Measurements from ENCODE around the gene ZFP1.

Gene ZFP1

GRCh38 chr16:75105306-75106061 is 42.8 kb upstream of the ZFP1 start:
- Histone ChIP-seq H3K4me3 (no peak overlapping the region), H3K36me3 (ENCODE audit: insufficient read depth, low read length) (no peaks in the 10 kb centered on the region), H3K9me3 (ENCODE audit: low read depth, low read length) (no peaks in the 10 kb centered on the region), H3K9ac (ENCODE audit: insufficient read length) (no peak overlapping the region), H3K27ac (no peak overlapping the region)
- TF ChIP-seq FOXP2 (optimal IDR thresholded peaks at IDR 0.05; ENCODE audit: control extremely low read depth, extremely low read length, insufficient read depth), result no peak
- TF ChIP-seq POLR2AphosphoS5 (IDR thresholded peaks at IDR 0.05; ENCODE audit: borderline replicate concordance, low read depth, low read length), result no peak
- TF ChIP-seq EZH2 (IDR thresholded peaks at IDR 0.05), result no peak
- no peak for DNase-seq (ENCODE audit: low read depth, low spot score)

GRCh38 chr16:75106351-75107274 is 41.7 kb upstream of the ZFP1 start:
- Histone ChIP-seq H3K4me3 (no peak overlapping the region), H3K36me3 (ENCODE audit: insufficient read depth, low read length) (no peaks in the 10 kb centered on the region), H3K9me3 (ENCODE audit: low read depth, low read length) (no peaks in the 10 kb centered on the region), H3K9ac (ENCODE audit: insufficient read length) (no peak overlapping the region), H3K27ac (no peak overlapping the region)
- no peak for DNase-seq (ENCODE audit: low read depth, low spot score)
- TF ChIP-seq POLR2AphosphoS5 (IDR thresholded peaks at IDR 0.05; ENCODE audit: borderline replicate concordance, low read depth, low read length) (no peak), FOXP2 (optimal IDR thresholded peaks at IDR 0.05; ENCODE audit: control extremely low read depth, extremely low read length, insufficient read depth) (no peak), EZH2 (IDR thresholded peaks at IDR 0.05) (no peak)

- TF ChIP-seq FOXP2 (optimal IDR thresholded peaks at IDR 0.05; ENCODE audit: control extremely low read depth, extremely low read length, insufficient read depth) (no peak), EZH2 (IDR thresholded peaks at IDR 0.05) (no peak), POLR2AphosphoS5 (IDR thresholded peaks at IDR 0.05; ENCODE audit: borderline replicate concordance, low read depth, low read length) (no peak)
- Histone ChIP-seq H3K36me3 (ENCODE audit: insufficient read depth, low read length) (no peaks in the 10 kb centered on the region), H3K9me3 (ENCODE audit: low read depth, low read length) (no peaks in the 10 kb centered on the region), H3K9ac (ENCODE audit: insufficient read length) (no peak overlapping the region), H3K4me3 (no peak overlapping the region), H3K27ac (no peak overlapping the region)
- no peak for DNase-seq (ENCODE audit: low read depth, low spot score)
These were observed 40.8 kb upstream of the ZFP1 start for GRCh38 chr16:75107505-75107904.

- TF ChIP-seq EZH2 (IDR thresholded peaks at IDR 0.05) (no peak), FOXP2 (optimal IDR thresholded peaks at IDR 0.05; ENCODE audit: control extremely low read depth, extremely low read length, insufficient read depth) (no peak), POLR2AphosphoS5 (IDR thresholded peaks at IDR 0.05; ENCODE audit: borderline replicate concordance, low read depth, low read length) (no peak)
- no peak overlapping the region for H3K27ac ChIP-seq
- no peaks in the 10 kb centered on the region for H3K9me3 ChIP-seq (ENCODE audit: low read depth, low read length)
- H3K9ac ChIP-seq (ENCODE audit: insufficient read length), result no peak overlapping the region
- H3K4me3 ChIP-seq, result no peak overlapping the region
- H3K36me3 ChIP-seq (ENCODE audit: insufficient read depth, low read length), result no peaks in the 10 kb centered on the region
- no peak for DNase-seq (ENCODE audit: low read depth, low spot score)
These were observed 39.3 kb upstream of the ZFP1 start for GRCh38 chr16:75108792-75109731.

- H3K36me3 ChIP-seq (ENCODE audit: insufficient read depth, low read length), result no peaks in the 10 kb centered on the region
- no peaks in the 10 kb centered on the region for H3K9me3 ChIP-seq (ENCODE audit: low read depth, low read length)
- no peak overlapping the region for H3K4me3 ChIP-seq
- no peak overlapping the region for H3K27ac ChIP-seq
- no peak overlapping the region for H3K9ac ChIP-seq (ENCODE audit: insufficient read length)
- TF ChIP-seq POLR2AphosphoS5 (IDR thresholded peaks at IDR 0.05; ENCODE audit: borderline replicate concordance, low read depth, low read length), result no peak
- no peak for TF ChIP-seq EZH2 (IDR thresholded peaks at IDR 0.05)
- TF ChIP-seq FOXP2 (optimal IDR thresholded peaks at IDR 0.05; ENCODE audit: control extremely low read depth, extremely low read length, insufficient read depth), result no peak
- DNase-seq (ENCODE audit: low read depth, low spot score), result no peak
These were observed 38.5 kb upstream of the ZFP1 start for GRCh38 chr16:75109732-75110243.

GRCh38 chr16:75110637-75111513 is 37.4 kb upstream of the ZFP1 start:
- Histone ChIP-seq H3K9me3 (ENCODE audit: low read depth, low read length) (no peaks in the 10 kb centered on the region), H3K4me3 (no peak overlapping the region), H3K27ac (no peak overlapping the region), H3K9ac (ENCODE audit: insufficient read length) (no peak overlapping the region), H3K36me3 (ENCODE audit: insufficient read depth, low read length) (no peaks in the 10 kb centered on the region)
- no peak for TF ChIP-seq POLR2AphosphoS5 (IDR thresholded peaks at IDR 0.05; ENCODE audit: borderline replicate concordance, low read depth, low read length)
- TF ChIP-seq FOXP2 (optimal IDR thresholded peaks at IDR 0.05; ENCODE audit: control extremely low read depth, extremely low read length, insufficient read depth), result no peak
- no peak for TF ChIP-seq EZH2 (IDR thresholded peaks at IDR 0.05)
- no peak for DNase-seq (ENCODE audit: low read depth, low spot score)

GRCh38 chr16:75111514-75111940 is 36.8 kb upstream of the ZFP1 start:
- Histone ChIP-seq H3K9ac (ENCODE audit: insufficient read length) (no peak overlapping the region), H3K4me3 (no peak overlapping the region), H3K27ac (no peak overlapping the region), H3K9me3 (ENCODE audit: low read depth, low read length) (no peaks in the 10 kb centered on the region), H3K36me3 (ENCODE audit: insufficient read depth, low read length) (no peaks in the 10 kb centered on the region)
- no peak for DNase-seq (ENCODE audit: low read depth, low spot score)
- no peak for TF ChIP-seq POLR2AphosphoS5 (IDR thresholded peaks at IDR 0.05; ENCODE audit: borderline replicate concordance, low read depth, low read length)
- TF ChIP-seq EZH2 (IDR thresholded peaks at IDR 0.05), result no peak
- TF ChIP-seq FOXP2 (optimal IDR thresholded peaks at IDR 0.05; ENCODE audit: control extremely low read depth, extremely low read length, insufficient read depth), result no peak
